HG03139 (cell line): Measurements from ENCODE around the gene PRKAR1A.
"Not testable (repeated sequence)": the region's sequence is repeated elsewhere in the genome, so short reads cannot be mapped to it uniquely, and the experiment has no call there.

ENCODE experiments used
- ATAC-seq: cut with Tn5 transposase; IDR thresholded peaks from one replicate; pipeline ENCODE4 v1.9.1; 2021; ENCODE audit not compliant: unreplicated experiment

PRKAR1A gene

GRCh38 chr17:68511254-68511670, 968 bp upstream of the PRKAR1A start:
- no peak for ATAC-seq

GRCh38 chr17:68511671-68512246, 471 bp upstream of the PRKAR1A start:
- ATAC-seq = peak; percentile 45

- ATAC-seq = no peak
These were observed 787 bp downstream of the PRKAR1A start for GRCh38 chr17:68512960-68513474.

GRCh38 chr17:68513932-68514331, 1.7 kb downstream of the PRKAR1A start:
- ATAC-seq = no peak

GRCh38 chr17:68514831-68515635, 2.8 kb downstream of the PRKAR1A start:
- ATAC-seq = no peak

- no peak for ATAC-seq
These were observed 4.5 kb downstream of the PRKAR1A start for GRCh38 chr17:68516732-68517131.

- not testable (repeated sequence) for ATAC-seq
These were observed 5.4 kb downstream of the PRKAR1A start for GRCh38 chr17:68517605-68518004.

GRCh38 chr17:68518063-68518815, 6.0 kb downstream of the PRKAR1A start:
- no peak for ATAC-seq

GRCh38 chr17:68519051-68519450, 6.8 kb downstream of the PRKAR1A start:
- ATAC-seq = not testable (repeated sequence)

GRCh38 chr17:68519911-68520310, 7.7 kb downstream of the PRKAR1A start:
- ATAC-seq = no peak

- no peak for ATAC-seq
These were observed 10.0 kb downstream of the PRKAR1A start for GRCh38 chr17:68522266-68522665.

GRCh38 chr17:68526548-68526947, 14.3 kb downstream of the PRKAR1A start:
- ATAC-seq = no peak

GRCh38 chr17:68527314-68527713, 15.1 kb downstream of the PRKAR1A start:
- no peak for ATAC-seq

- ATAC-seq = no peak
These were observed 19.0 kb downstream of the PRKAR1A start for GRCh38 chr17:68531252-68531651.

GRCh38 chr17:68532826-68533225, 20.6 kb downstream of the PRKAR1A start:
- ATAC-seq = no peak

- no peak for ATAC-seq
These were observed 21.9 kb downstream of the PRKAR1A start for GRCh38 chr17:68533887-68534694.

- no peak for ATAC-seq
These were observed 22.5 kb downstream of the PRKAR1A start for GRCh38 chr17:68534695-68535088.

GRCh38 chr17:68535922-68536321, 23.7 kb downstream of the PRKAR1A start:
- no peak for ATAC-seq

- no peak for ATAC-seq
These were observed 27.6 kb downstream of the PRKAR1A start for GRCh38 chr17:68539548-68540467.

- no peak for ATAC-seq
These were observed 28.8 kb downstream of the PRKAR1A start for GRCh38 chr17:68540981-68541380.
